ENCODE data around the gene KCND3.

KCND3 gene

DNA sequence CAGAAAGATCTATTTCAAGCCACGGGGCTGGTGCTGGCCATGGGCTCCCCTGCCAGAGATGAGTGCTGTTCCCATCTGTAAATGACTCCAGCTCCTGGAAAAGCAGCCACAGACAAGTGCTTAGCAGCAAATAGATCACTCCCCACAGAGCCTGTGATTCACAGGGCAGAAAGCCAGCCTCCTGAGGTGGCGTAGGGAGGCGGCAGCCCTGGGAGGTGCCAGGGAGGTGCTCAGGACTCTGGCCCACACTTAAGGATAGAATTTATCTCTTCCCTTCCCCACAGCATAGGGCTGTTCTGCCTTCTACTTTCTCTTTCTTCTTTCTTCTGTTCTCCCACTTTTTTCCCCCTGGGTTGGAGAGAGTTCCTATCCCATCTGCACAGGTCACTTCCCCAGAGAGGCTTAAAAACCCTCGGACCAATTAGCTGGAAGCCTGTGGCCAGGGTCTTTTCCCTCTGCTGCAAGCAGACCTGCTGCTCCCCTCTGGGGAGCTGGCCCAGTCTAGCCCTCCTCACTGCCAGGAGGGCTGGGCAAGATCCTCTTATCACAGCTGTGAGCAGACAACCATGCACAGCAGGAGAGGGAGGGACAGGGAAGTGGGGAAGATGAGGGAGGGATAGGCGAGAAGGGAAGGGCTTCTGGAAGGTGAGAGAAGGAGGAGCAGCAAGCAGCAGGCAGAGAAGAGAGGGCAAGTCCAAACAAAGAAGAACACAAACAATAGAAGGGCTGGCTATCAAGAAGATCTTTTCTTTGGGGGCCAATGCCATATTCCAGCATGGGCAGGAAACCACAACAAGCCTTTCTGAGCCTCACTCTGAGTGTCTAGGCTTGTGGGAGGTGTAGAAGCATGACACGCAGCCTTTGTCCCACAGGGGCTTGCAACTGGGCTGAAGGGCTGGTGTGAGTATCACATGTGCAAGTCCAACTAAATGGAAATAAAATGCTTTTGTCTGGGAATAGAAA is 41.0 kb downstream of the KCND3 start:
- TF ChIP-seq POLR2AphosphoS5 (IDR thresholded peaks at IDR 0.05; ENCODE audit: low read depth, low read length) (no peak), SIN3A (IDR thresholded peaks at IDR 0.05; ENCODE audit: borderline replicate concordance, insufficient read depth, low read length) (no peak), TAF1 (IDR thresholded peaks at IDR 0.05; ENCODE audit: borderline replicate concordance, insufficient read depth, low read length) (no peak), FOXP2 (optimal IDR thresholded peaks at IDR 0.05; ENCODE audit: borderline replicate concordance, extremely low read depth, extremely low read length, insufficient read depth) (no peak)
- TF ChIP-seq, protein P1, sequence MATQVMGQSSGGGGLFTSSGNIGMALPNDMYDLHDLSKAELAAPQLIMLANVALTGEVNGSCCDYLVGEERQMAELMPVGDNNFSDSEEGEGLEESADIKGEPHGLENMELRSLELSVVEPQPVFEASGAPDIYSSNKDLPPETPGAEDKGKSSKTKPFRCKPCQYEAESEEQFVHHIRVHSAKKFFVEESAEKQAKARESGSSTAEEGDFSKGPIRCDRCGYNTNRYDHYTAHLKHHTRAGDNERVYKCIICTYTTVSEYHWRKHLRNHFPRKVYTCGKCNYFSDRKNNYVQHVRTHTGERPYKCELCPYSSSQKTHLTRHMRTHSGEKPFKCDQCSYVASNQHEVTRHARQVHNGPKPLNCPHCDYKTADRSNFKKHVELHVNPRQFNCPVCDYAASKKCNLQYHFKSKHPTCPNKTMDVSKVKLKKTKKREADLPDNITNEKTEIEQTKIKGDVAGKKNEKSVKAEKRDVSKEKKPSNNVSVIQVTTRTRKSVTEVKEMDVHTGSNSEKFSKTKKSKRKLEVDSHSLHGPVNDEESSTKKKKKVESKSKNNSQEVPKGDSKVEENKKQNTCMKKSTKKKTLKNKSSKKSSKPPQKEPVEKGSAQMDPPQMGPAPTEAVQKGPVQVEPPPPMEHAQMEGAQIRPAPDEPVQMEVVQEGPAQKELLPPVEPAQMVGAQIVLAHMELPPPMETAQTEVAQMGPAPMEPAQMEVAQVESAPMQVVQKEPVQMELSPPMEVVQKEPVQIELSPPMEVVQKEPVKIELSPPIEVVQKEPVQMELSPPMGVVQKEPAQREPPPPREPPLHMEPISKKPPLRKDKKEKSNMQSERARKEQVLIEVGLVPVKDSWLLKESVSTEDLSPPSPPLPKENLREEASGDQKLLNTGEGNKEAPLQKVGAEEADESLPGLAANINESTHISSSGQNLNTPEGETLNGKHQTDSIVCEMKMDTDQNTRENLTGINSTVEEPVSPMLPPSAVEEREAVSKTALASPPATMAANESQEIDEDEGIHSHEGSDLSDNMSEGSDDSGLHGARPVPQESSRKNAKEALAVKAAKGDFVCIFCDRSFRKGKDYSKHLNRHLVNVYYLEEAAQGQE (IDR thresholded peaks at IDR 0.05; ENCODE audit: insufficient read depth in 1 of 2, low read depth in 2 of 2, low read length in 2 of 2) = no peak

DNA sequence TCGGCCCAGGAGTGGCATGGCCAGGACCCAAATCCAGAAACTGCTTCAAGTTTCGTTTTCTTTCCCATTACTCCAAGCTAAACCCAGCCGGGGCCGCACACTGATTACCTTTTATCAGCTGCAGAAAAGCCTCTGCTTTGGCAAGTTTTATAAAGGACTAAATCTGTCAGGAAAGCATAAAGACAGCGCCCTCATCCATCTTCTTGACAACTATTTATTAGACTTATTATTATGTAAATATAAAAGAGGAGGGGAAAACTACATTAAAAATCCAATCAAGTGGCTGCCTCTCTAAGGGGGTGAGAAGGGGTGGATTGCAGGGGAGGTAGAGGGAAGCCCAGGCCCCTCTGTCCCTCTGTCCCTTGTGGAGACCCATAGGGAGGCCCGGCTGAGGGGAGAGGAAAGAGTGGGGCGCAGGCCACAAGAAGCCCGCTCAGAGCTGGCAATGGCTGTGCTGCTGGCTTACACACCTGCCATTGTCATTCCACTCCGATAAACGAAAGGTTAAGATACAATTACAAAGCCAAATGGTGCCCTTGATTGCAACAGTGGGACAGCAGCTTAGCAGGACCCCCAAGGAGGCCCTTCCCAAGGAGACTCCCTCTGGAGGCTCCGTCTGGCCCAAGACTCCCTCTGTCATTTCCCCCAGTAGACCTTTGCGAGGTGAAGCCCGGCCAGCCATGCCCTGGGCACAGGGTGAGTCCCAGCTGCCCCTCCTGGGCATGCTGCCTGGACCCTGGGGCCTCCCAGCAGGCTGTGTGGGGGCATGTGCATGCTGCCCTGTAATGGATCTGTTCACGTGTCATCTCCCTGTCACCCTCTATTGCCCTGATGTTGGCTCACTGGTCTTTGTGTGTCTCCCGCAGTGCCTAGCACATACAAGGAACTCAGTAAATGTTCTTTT is 45.4 kb downstream of the KCND3 start:
- TF ChIP-seq, protein P1 (IDR thresholded peaks at IDR 0.05; ENCODE audit: insufficient read depth in 1 of 2, low read depth in 2 of 2, low read length in 2 of 2) = no peak
- TF ChIP-seq FOXP2 (optimal IDR thresholded peaks at IDR 0.05; ENCODE audit: borderline replicate concordance, extremely low read depth, extremely low read length, insufficient read depth) = no peak
- TF ChIP-seq POLR2AphosphoS5 (IDR thresholded peaks at IDR 0.05; ENCODE audit: low read depth, low read length) = no peak
- no peak for TF ChIP-seq SIN3A (IDR thresholded peaks at IDR 0.05; ENCODE audit: borderline replicate concordance, insufficient read depth, low read length)
- TF ChIP-seq TAF1 (IDR thresholded peaks at IDR 0.05; ENCODE audit: borderline replicate concordance, insufficient read depth, low read length) = no peak

DNA sequence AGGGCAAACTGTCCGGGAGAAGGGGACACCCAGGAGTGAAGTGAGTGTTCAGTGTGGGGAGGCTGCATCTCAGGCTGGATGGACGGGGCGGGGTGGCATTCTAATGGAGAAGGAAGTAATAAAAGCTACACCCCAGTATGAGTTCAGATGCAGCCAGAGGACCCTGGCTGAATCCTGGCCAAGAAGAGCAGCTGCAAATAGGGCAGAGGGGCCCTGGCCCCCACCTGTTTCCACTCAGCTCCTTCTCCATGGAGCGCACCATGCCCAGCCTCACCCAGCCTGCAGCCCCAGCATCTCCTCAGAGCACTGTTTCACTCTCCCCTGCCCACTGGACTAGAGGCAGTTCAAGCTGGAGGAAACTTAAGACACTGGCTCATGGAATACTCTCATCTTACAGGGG is 46.4 kb downstream of the KCND3 start:
- TF ChIP-seq FOXP2 (optimal IDR thresholded peaks at IDR 0.05; ENCODE audit: borderline replicate concordance, extremely low read depth, extremely low read length, insufficient read depth) (no peak), POLR2AphosphoS5 (IDR thresholded peaks at IDR 0.05; ENCODE audit: low read depth, low read length) (no peak), TAF1 (IDR thresholded peaks at IDR 0.05; ENCODE audit: borderline replicate concordance, insufficient read depth, low read length) (no peak), SIN3A (IDR thresholded peaks at IDR 0.05; ENCODE audit: borderline replicate concordance, insufficient read depth, low read length) (no peak)
- TF ChIP-seq, protein P1 (IDR thresholded peaks at IDR 0.05; ENCODE audit: insufficient read depth in 1 of 2, low read depth in 2 of 2, low read length in 2 of 2) = no peak

DNA sequence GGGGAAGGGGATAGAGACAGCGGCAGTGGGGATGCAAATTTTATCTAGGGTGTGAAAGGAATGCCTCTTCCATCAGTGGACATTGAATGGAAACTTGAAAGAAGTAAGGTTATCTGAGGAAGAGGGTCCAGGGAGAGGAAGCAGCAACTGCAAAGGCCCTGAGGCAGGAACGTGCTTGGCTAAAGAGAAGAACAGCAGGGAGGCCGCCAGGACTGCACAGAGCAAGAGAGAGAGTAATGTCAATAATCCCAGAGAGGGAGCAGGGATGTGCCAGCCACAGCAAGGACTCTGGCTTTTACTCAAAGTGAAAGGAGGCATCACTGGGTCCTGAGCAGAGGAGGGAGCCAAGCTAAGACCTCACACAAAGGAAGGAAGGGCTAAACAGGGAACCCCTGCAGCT is 50.9 kb downstream of the KCND3 start:
- TF ChIP-seq SIN3A (IDR thresholded peaks at IDR 0.05; ENCODE audit: borderline replicate concordance, insufficient read depth, low read length) = no peak
- TF ChIP-seq POLR2AphosphoS5 (IDR thresholded peaks at IDR 0.05; ENCODE audit: low read depth, low read length) = no peak
- no peak for TF ChIP-seq FOXP2 (optimal IDR thresholded peaks at IDR 0.05; ENCODE audit: borderline replicate concordance, extremely low read depth, extremely low read length, insufficient read depth)
- no peak for TF ChIP-seq TAF1 (IDR thresholded peaks at IDR 0.05; ENCODE audit: borderline replicate concordance, insufficient read depth, low read length)
- TF ChIP-seq, protein P1 (IDR thresholded peaks at IDR 0.05; ENCODE audit: insufficient read depth in 1 of 2, low read depth in 2 of 2, low read length in 2 of 2) = no peak

Data from PFSK-1 (cell line).